ENCODE data around the gene CCDC60.

CCDC60 gene

DNA sequence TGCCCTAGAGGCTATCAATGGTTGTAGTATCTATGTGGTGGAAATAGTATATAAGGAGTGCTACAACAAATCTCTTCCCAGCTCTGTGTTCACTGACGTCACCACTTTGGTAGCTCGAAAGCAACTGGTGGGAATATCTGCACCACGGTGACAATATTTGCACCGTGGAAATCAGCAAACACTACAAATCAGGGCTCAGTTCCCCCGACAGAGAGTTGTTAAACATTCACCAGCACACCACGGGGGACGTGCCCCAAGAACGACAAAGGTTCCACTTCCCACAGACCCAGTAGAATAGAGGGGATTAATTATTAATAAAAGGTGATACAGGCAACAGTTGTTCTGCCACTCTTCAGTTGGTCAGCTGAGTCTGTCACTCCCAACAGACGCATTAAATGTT, 98.4 kb downstream of the CCDC60 start:
- TF ChIP-seq, protein P1, sequence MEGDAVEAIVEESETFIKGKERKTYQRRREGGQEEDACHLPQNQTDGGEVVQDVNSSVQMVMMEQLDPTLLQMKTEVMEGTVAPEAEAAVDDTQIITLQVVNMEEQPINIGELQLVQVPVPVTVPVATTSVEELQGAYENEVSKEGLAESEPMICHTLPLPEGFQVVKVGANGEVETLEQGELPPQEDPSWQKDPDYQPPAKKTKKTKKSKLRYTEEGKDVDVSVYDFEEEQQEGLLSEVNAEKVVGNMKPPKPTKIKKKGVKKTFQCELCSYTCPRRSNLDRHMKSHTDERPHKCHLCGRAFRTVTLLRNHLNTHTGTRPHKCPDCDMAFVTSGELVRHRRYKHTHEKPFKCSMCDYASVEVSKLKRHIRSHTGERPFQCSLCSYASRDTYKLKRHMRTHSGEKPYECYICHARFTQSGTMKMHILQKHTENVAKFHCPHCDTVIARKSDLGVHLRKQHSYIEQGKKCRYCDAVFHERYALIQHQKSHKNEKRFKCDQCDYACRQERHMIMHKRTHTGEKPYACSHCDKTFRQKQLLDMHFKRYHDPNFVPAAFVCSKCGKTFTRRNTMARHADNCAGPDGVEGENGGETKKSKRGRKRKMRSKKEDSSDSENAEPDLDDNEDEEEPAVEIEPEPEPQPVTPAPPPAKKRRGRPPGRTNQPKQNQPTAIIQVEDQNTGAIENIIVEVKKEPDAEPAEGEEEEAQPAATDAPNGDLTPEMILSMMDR (IDR thresholded peaks at IDR 0.05; ENCODE audit: control extremely low read depth, extremely low read depth, low read depth, missing control alignments): no peak
- ChIA-PET POLR2A (no interaction called here), CTCF (interaction anchor here (1.8 to 6.8 kb wide), 3 partner anchors 8 to 20 kb away, joined by 5 to 81 read pairs (median 6); no protein-coding TSS in a partner anchor)
- DNase-seq (ENCODE audit: extremely low spot score): no peak

DNA sequence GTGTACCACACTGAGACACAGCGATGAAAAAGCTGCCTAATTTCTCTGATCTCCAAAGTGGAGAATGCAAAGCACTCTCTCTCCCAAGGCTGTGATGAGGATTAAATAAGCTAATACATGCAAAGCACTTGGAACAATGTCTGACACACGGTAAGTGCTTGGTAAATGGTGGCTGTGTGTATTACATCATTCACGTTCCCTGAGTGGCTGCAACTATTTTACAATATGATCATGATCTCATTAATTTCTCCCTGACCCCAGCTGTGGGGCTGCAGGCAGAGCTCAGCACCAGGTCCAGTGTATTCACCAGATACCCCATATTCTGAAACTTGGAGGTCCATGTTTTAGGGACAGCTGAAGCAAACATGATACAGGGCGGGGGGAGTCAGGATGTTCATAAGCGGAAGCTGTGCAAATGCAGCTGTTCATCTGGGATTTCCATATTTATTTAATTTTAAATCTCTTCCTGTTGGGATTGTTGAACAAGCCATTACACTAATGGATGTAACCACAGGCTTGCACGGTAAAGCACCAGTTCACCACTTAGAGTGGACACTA, 106.4 kb downstream of the CCDC60 start:
- CTCF ChIA-PET: interaction anchor here (0.9 to 3.8 kb wide), 5 partner anchors 9 to 104 kb away, joined by 3 to 19 read pairs (median 6); no protein-coding TSS in a partner anchor
- no peak for DNase-seq (ENCODE audit: extremely low spot score)
- POLR2A ChIA-PET: no interaction called here
- TF ChIP-seq, protein P1 (IDR thresholded peaks at IDR 0.05; ENCODE audit: control extremely low read depth, extremely low read depth, low read depth, missing control alignments): no peak

DNA sequence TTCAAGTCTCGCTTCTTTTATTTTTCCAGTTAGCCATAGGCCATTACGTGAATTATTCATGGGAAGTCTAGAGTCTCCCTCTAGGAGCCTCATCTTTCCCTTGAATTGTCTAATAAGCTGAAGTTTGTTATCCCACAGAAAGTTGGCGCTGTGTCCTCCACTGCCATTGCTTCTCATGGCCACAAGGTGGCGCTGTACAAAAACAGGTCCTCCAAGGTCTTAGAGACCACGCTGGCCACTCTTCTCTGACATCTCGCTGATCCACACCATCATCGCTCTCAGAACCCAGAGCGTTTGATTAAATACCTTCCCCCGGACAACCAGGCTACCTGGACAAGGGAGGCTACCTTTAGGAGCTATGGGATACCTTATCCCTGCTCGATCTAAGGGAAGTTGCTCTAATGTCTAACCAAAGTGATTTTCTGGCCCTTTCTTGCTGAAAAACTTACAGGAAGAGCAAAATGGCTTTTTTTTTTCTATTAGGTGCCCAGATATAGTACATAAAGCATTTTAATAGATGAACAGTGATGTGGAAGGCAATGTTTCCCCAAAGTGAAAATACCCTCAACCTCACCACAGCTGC, 110.0 kb downstream of the CCDC60 start:
- TF ChIP-seq, protein P1 (IDR thresholded peaks at IDR 0.05; ENCODE audit: control extremely low read depth, extremely low read depth, low read depth, missing control alignments): peak; percentile 98
- CTCF ChIA-PET: interaction anchor here (0.6 to 5.9 kb wide), 46 partner anchors 9 to 494 kb away, joined by 3 to 121 read pairs (median 3); no protein-coding TSS in a partner anchor
- peak; percentile 67 for DNase-seq (ENCODE audit: extremely low spot score)
- POLR2A ChIA-PET: no interaction called here

DNA sequence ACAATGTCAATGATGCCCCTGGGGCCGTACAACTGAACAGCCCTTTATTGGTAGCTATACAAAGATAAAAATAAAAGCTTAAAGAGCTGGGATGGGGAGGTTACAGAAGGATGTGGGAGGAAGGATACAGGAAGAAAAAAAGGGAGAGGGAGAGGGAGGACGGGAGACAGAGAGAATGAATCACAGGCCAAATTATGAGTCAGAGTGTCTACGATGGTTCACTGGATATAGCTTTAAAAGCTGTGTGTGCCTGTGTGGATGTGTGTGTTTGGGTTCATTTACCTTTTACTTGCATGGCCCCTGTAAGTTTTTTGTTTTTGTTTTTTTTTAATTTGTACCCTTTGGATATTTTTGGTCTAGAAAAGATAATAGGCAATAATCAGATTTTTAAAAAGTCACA, 111.9 kb downstream of the CCDC60 start:
- TF ChIP-seq, protein P1 (IDR thresholded peaks at IDR 0.05; ENCODE audit: control extremely low read depth, extremely low read depth, low read depth, missing control alignments): no peak
- DNase-seq (ENCODE audit: extremely low spot score): no peak
- ChIA-PET CTCF (interaction anchor here (1.1 to 5.9 kb wide), 9 partner anchors 8 to 1040 kb away, joined by 3 to 121 read pairs (median 5); no protein-coding TSS in a partner anchor), POLR2A (no interaction called here)

DNA sequence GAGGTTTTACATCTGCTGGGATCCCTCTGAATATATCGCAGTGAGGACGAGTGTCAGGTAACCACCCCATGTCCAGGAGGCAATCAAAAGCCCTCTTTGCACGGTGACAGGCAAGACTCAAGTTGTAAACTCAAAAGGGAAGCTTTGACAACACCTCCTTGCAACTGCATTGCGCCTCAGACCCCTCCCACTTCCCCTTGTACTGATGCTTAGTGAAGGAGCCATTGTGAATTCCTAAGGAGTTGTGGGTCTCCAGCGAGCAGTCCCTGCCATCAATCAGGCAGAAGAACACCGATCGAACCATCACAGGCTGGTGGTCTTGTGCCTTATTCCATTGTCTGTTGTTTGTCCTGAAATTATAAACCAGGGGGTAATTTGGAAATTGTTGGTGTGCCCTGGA, 112.6 kb downstream of the CCDC60 start:
- DNase-seq (ENCODE audit: extremely low spot score): no peak
- TF ChIP-seq, protein P1 (IDR thresholded peaks at IDR 0.05; ENCODE audit: control extremely low read depth, extremely low read depth, low read depth, missing control alignments): no peak
- ChIA-PET POLR2A (no interaction called here), CTCF (interaction anchor here (1.1 to 5.9 kb wide), 7 partner anchors 8 to 1041 kb away, joined by 3 to 121 read pairs (median 6); no protein-coding TSS in a partner anchor)

DNA sequence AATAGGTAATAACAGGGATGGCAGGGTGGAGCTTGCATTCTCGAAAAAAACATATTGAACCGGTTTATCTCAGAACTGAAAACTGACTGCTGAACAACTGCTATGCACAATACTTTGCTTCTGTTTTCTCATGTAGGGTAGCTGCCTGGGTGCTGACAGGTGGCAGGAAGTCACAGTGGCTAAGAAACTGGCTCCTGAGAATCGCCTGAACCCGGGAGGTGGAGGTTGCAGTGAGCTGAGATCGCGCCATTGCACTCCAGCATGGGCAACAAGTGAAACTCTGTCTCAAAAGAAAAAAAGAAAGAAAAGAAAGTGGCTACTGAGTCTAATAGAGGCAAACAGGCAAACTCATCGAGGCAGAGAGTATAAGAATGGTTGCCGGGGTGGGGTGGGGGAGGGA, 113.1 kb downstream of the CCDC60 start:
- DNase-seq (ENCODE audit: extremely low spot score): no peak
- CTCF ChIA-PET: interaction anchor here (1.4 to 5.9 kb wide), 6 partner anchors 9 to 97 kb away, joined by 3 to 121 read pairs (median 7); no protein-coding TSS in a partner anchor
- POLR2A ChIA-PET: no interaction called here
- TF ChIP-seq, protein P1 (IDR thresholded peaks at IDR 0.05; ENCODE audit: control extremely low read depth, extremely low read depth, low read depth, missing control alignments): no peak

Data from GM10248 (cell line).